ENCODE results near the gene HDGF. TPM values are rescaled to one million over a fixed set of nuclear protein-coding genes. Genes with fewer than 3 reads are reported as not detected.
A peak's percentile ranks its signal among the peaks of the same experiment; 100 is the strongest.

Gene HDGF
- total RNA-seq, 3 donors from 2014 or later (not counting 1 experiment from before 2014, with no cell fraction given), result 95.3 to 110 (median 96.6) TPM

DNA sequence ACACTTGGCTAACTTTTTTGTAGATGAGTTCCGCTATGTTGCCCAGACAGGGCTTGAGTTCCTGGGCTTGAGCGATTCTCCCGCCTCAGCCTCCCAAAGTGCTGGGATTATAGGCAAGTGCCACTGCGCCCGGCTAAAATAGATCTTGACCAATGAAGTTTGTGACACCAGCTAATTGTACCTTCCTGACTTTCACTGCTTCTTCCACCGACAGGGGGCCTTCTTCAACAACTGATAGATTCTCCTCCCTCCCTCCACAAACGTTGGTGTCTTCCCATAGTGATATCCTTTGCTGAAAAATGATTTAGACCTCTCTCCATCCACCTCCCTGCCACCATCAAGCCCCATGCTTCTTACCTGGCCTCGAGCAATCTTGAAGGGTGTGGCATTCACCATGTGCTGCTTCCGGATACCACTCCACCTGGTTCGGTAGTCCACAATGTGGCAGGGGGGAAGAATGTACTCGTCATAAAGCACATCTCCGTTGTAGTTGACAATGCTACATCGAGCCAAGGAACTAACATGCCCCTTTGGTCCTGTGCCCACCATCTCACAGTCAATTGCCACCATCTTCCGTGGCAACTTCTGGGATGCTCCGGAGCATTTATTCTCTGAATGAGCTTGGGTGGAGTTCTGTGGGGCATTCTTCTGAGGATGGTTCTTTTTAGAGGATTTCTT lies 24.8 kb downstream of the HDGF start:
- 64% methylated on average over 14 of the region's 15 CpGs for WGBS (ENCODE audit: insufficient coverage)
- ATAC-seq (no peak), DNase-seq (peak in 1 of 2 donors; percentile 77)
- Mint-ChIP-seq H3K4me3 (no peak overlapping the region), H3K27me3 (ENCODE audit: low read depth in 2 of 2) (no peaks in the 10 kb centered on the region), H3K36me3 (peaks cover 8% of the 10 kb centered on the region), H3K9me3 (no peaks in the 10 kb centered on the region), H3K27ac (no peak overlapping the region), H3K4me1 (peaks cover 22 to 31% of the 10 kb centered on the region in 2 donors)
- no peak overlapping the region for H3K27ac ChIP-seq (ENCODE audit: low read length)
- TF ChIP-seq, protein P1, sequence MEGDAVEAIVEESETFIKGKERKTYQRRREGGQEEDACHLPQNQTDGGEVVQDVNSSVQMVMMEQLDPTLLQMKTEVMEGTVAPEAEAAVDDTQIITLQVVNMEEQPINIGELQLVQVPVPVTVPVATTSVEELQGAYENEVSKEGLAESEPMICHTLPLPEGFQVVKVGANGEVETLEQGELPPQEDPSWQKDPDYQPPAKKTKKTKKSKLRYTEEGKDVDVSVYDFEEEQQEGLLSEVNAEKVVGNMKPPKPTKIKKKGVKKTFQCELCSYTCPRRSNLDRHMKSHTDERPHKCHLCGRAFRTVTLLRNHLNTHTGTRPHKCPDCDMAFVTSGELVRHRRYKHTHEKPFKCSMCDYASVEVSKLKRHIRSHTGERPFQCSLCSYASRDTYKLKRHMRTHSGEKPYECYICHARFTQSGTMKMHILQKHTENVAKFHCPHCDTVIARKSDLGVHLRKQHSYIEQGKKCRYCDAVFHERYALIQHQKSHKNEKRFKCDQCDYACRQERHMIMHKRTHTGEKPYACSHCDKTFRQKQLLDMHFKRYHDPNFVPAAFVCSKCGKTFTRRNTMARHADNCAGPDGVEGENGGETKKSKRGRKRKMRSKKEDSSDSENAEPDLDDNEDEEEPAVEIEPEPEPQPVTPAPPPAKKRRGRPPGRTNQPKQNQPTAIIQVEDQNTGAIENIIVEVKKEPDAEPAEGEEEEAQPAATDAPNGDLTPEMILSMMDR (IDR thresholded peaks at IDR 0.05), result no peak
- peaks cover 28% of the 10 kb centered on the region for H3K36me3 ChIP-seq (ENCODE audit: control insufficient read depth, insufficient read depth, low read length)
- intact Hi-C loops (cut with micrococcal nuclease), result loop anchor here (1.0 to 5.0 kb wide), 2 partner anchors 164 to 444 kb away; partner anchors contain the start of genes SMG5 and TMEM79
- H3K4me3 ChIP-seq (ENCODE audit: low read length), result no peak overlapping the region
- H3K4me1 ChIP-seq (ENCODE audit: control insufficient read depth, insufficient read depth, low read length), result peaks cover 45% of the 10 kb centered on the region
- H3K9me3 ChIP-seq (ENCODE audit: control insufficient read depth, insufficient read depth, low read length), result no peaks in the 10 kb centered on the region
- no peaks in the 10 kb centered on the region for H3K27me3 ChIP-seq (ENCODE audit: control insufficient read depth, insufficient read depth, low read length)

DNA sequence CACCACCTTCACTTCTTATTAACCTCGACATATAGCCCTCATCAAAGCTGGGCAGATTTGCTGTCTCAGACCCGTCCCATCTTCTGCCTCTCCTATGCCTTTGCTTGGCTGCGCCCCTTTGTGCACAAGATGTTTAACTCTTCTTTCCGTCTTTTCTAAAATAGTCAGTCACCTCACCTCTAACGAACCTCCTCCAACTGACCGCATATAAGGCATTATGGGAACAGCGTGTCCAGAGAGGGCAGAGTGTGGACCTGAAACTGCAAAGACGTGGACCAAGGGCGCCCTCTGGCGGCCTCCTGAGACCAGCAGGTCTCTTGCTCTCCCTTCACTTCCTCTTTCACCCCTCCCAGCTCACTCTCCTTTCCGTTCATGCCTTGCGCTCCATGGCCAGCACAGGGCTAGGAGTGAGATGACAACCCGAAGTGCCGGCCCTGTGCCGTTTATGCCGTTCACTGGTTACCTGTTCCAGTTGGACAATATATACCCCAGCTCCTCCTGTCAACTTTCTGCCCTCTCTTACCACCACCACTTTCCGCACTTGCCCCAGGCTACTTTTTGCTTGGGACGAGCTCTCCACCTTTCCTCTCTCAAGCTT lies 25.7 kb downstream of the HDGF start:
- 15% methylated on average over 18 of the region's 18 CpGs for WGBS (ENCODE audit: insufficient coverage)
- peaks cover 8% of the 10 kb centered on the region for H3K36me3 Mint-ChIP-seq
- peak; percentile 17 to 47 (median 18) for ATAC-seq

DNA sequence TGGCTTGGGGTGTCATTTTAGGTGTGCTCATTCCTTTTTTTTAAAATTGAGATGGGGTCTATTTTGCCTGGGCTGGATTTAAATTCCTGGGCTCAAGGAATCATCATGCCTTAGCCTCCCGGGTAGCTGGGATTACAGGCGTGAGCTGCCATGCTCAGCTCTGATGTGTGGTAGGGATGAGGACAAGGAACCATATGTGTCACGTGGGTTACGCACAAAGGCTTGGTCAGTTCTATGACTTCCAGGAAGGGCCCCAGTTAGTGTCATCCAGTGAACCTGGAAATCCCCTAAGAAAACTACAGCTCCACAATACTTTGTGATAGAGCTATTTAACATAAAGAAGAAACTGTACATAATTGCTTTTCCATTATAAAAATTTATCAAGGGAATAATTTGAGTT lies 29.9 kb downstream of the HDGF start:
- Mint-ChIP-seq H3K9me3 (no peaks in the 10 kb centered on the region), H3K27ac (no peak overlapping the region)
- peaks cover 37% of the 10 kb centered on the region for H3K36me3 ChIP-seq (ENCODE audit: control insufficient read depth, insufficient read depth, low read length)

More for the DNA sequence above, 25.7 kb downstream of the HDGF start:
- no peak overlapping the region for H3K4me3 Mint-ChIP-seq
- no peaks in the 10 kb centered on the region for H3K9me3 Mint-ChIP-seq
- TF ChIP-seq, protein P1 (IDR thresholded peaks at IDR 0.05), result peak; percentile 93
- Histone ChIP-seq H3K27ac (ENCODE audit: low read length) (no peak overlapping the region), H3K27me3 (ENCODE audit: control insufficient read depth, insufficient read depth, low read length) (no peaks in the 10 kb centered on the region), H3K4me1 (ENCODE audit: control insufficient read depth, insufficient read depth, low read length) (peaks cover 45% of the 10 kb centered on the region), H3K9me3 (ENCODE audit: control insufficient read depth, insufficient read depth, low read length) (no peaks in the 10 kb centered on the region), H3K36me3 (ENCODE audit: control insufficient read depth, insufficient read depth, low read length) (peaks cover 37% of the 10 kb centered on the region), H3K4me3 (ENCODE audit: low read length) (peak overlapping the region; percentile 19)
- DNase-seq, result peak; percentile 80 to 91
- H3K27me3 Mint-ChIP-seq (ENCODE audit: low read depth in 2 of 2), result no peaks in the 10 kb centered on the region
- H3K27ac Mint-ChIP-seq, result no peak overlapping the region
- intact Hi-C loops (cut with micrococcal nuclease), result loop anchor here (1.0 to 5.0 kb wide), 4 partner anchors 36 to 443 kb away; partner anchors contain the start of genes SMG5 and TMEM79
- peaks cover 22 to 31% of the 10 kb centered on the region in 2 donors for H3K4me1 Mint-ChIP-seq

More for the DNA sequence above, 29.9 kb downstream of the HDGF start:
- peaks cover 21% of the 10 kb centered on the region for H3K4me1 ChIP-seq (ENCODE audit: control insufficient read depth, insufficient read depth, low read length)
- Mint-ChIP-seq H3K4me3 (no peak overlapping the region), H3K36me3 (peaks cover 14% of the 10 kb centered on the region), H3K27me3 (ENCODE audit: low read depth in 2 of 2) (no peaks in the 10 kb centered on the region), H3K4me1 (peaks cover 20 to 21% of the 10 kb centered on the region in 2 donors)
- TF ChIP-seq, protein P1 (IDR thresholded peaks at IDR 0.05), result no peak
- DNase-seq (no peak), ATAC-seq (no peak)
- intact Hi-C loops (cut with micrococcal nuclease), result no loop called here
- H3K9me3 ChIP-seq (ENCODE audit: control insufficient read depth, insufficient read depth, low read length), result no peaks in the 10 kb centered on the region
- no peaks in the 10 kb centered on the region for H3K27me3 ChIP-seq (ENCODE audit: control insufficient read depth, insufficient read depth, low read length)
- 82% methylated on average over 4 of the region's 4 CpGs for WGBS (ENCODE audit: insufficient coverage)
- H3K27ac ChIP-seq (ENCODE audit: low read length), result no peak overlapping the region
- no peak overlapping the region for H3K4me3 ChIP-seq (ENCODE audit: low read length)

All from natural killer cell (primary cell).